Right forelimb (tissue), 1 donor: ENCODE measurements around the gene SECTM1.
"Not testable (repeated sequence)": the region's sequence is repeated elsewhere in the genome, so short reads cannot be mapped to it uniquely, and the experiment has no call there.

ENCODE experiments used
- DNase-seq: peaks from one replicate; pipeline ENCODE4 v3.0.0-alpha.2; 2018

Gene SECTM1

DNA sequence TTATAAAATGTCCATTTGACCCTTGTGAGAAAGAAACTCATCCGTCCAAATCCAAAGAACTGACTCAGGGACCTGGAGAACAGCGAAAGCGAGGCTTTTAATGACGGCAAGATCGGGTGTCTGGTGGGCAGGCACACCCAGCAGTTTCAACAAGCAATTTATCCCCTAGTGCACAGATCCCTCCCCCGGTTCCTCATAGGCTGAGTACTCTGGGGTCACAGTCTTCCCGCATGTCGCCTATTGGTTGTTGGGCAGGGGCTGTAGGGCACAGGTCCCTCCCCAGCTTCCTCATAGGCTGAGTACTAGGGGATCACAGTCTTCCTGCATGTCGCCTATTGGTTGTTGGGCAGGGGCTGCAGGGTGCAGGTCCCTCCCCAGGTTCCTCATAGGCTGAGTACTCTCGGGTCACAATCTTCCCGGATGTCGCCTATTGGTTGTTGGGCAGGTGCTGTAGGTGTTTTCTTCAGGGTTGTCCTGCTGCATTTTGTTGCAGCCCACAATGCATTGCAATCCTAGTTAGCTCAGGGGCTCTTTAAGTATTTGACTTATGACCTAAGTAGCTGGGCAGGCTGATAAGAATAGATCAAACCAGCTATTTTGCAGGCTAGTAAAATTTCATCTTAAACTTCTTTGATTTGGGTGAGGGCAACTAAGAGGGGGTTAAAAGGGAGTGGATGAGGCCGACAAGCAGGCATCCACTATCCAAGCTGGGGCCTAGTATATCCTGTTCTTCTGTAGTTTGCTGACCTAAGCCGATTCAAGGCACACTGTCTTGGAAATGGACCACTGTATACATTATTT, 34.4 kb upstream of the SECTM1 start:
- DNase-seq: no peak

DNA sequence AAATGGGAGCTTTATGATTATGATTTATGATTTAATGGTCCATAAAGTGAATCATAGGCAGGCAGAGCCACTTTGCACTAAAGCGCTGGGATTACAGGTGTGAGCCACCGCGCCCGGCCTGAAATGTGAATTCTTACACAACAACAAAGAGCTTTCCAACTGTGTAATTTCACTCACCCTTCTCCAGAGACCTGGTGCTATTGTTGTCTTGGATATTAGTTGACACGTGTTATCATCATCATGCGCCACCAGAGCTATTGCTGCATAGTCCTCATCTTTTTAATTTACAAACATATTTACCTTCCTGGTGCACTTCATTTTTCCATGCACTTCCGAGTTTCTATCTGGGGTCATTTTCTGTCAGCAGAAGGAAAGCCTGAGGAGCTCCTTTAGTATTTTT, 33.2 kb upstream of the SECTM1 start:
- no peak for DNase-seq

DNA sequence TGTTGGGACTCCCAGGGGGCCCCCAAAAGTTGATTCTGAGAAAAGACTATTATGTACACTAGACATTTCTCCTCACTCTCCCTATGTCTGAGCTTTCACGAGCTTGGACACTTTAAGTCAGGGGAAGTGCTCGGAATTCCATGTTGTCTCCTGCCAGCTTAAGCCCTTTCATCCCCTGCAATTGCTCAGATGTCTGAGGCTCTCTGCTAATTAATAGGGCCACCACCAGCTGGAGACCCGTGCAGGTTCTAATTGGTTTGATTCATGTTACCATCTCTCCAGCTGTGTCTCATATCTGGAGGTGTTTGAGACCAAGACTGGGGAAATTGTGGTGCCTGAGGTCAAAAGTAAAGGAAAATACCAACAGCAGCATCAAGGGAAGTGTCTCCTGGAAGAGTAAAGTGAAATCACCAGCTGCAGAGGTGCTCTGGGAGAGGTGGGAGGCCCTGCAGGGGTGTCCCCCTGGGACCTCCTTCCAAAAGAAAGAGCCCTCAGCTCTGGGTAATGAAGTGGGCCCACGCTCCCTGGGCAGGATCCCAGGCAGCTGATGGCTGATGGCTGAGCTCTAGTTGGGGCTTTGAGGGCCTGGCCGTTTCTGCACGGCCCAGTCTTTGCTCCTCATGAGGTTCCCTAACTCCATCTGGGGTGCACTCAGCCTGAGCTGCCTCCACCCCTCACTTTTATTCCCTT, 32.2 kb upstream of the SECTM1 start:
- no peak for DNase-seq

DNA sequence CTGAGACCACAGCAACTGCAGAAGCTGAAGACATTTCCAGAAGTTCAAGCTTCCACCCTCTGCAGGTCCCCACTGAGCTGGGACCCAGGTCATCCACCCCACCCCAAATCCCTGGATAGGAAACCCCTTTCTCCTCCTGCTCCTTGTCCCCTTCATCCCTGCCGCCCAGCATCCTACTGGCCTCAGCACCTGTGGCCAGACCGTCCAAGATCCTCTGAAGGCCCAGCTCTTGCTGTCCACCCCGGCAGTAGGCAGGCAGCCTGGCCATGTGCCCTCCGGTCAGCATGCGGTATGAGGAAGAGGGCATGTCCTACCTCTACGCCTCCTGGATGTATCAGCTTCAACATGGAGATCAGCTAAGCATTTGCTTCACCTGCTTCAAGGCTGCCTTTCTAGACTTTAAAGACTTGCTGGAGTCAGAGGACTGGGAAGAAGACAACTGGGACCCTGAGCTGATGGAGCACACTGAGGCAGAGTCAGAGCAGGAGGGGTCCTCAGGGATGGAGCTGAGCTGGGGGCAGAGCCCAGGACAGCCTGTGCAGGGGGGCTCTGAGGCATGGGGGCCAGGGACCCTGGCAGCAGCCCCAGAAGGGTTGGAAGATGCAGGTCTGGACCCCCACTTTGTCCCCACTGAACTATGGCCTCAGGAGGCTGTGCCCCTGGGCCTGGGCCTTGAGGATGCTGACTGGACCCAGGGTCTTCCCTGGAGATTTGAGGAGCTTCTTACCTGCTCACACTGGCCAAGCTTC, 28.5 kb upstream of the SECTM1 start:
- DNase-seq: no peak

DNA sequence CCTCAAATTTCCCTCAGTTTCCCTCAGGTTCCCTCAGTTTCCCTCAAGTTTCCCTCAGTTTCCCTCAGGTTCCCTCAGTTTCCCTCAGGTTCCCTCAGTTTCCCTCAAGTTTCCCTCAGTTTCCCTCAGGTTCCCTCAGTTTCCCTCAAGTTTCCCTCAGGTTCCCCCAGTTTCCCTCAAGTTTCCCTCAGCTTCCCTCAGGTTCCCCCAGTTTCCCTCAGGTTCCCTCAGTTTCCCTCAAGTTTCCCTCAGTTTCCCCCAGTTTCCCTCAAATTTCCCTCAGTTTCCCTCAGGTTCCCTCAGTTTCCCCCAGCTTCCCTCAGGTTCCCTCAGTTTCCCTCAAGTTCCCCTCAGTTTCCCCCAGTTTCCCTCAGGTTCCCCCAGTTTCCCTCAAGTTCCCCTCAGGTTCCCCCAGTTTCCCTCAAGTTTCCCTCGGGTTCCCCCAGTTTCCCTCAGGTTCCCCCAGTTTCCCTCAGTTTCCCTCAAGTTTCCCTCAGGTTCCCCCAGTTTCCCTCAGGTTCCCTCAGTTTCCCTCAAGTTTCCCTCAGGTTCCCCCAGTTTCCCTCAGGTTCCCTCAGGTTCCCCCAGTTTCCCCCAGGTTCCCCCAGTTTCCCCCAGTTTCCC, 26.0 kb upstream of the SECTM1 start:
- DNase-seq: not testable (repeated sequence)

DNA sequence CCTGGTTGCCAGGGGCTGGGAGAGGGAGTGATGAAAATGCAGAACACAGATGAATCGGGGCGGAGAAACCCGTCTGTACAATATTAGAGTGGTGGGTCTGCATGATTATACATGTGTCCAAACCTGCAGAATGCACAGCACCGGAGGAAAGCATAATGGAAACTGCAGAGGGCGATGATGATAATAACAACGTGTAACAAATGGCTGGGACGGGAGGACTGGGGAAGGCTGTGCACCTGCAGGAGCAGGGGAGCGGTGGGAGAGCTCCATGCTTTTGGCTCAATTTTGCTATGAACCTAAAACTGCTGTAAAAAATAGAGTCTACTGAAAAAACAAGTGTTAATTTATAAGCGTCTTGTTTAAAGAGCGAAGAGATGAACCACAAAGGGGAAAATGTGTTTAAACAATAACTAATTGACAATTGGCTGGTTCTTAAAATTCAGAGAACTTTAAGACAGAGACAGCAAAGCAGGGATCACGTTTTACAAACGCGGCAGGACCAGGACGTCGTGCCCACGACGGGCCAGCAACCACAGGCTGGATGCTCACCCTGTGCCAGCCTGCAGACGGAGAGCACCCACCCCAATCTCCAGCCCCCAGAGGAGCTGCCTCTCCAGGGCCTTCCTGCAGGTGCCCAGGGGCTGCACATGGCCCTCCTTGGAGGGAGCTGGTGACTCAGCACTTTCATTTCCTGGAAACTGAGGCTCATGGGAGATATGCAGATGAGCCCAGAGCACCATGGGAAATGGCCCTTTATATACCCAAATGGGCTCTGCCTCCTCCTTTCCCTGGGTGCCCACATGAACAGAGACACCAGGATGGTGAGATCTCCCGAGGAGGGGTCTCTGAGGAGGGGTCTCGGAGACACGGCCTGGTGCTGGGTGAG, 25.1 kb upstream of the SECTM1 start, which contains the start of gene TEX19:
TEX19 (plus strand) TSS at position 783 of the 886 bp plus-strand sequence. CDS start 2,904 bp downstream, outside the sequence.
- no peak for DNase-seq

DNA sequence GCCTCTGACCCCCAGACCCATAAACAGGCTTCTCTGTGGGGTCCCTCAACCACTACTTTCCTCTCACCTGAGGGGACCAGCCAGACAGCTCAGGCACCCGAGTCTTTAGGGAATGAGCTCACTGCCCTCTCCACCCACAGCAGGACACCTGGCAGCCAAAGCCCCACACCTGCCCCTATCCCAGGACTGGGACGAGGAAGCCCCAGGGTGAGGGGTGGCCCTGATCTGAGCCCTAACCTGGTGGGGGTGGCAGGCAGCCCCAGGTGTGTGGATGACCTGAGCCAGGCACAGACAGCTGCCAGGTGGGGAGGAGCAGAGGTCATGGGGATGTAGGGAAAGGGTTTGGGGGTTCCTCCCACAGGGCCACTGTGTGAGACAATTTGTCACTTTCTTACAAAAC, 23.8 kb upstream of the SECTM1 start:
- DNase-seq: no peak

DNA sequence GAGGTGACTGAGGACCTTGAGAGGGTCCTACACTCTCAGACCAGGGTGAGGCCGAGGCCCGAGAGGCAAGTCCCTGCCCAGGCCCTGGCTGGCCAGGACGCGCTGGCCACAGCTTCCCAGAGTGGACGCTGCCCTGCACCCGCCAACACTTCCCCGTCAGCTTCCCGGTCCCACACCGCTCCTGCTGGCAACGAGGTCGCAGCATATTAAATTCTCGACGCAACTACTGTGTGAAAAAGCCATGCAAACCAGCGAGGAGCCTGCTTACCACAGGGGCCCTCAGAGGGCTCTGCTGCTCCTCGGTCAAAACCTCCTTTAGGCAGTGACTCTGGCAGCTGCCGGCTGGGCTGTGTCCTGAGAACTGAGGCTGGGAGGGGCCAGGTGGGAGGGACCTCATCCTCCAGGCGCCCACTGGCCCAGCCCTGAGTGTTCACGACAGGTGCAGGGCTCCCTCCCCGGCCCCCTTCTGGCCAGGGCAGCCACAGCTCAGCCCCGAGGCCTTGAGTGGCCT, 23.3 kb upstream of the SECTM1 start:
- no peak for DNase-seq

DNA sequence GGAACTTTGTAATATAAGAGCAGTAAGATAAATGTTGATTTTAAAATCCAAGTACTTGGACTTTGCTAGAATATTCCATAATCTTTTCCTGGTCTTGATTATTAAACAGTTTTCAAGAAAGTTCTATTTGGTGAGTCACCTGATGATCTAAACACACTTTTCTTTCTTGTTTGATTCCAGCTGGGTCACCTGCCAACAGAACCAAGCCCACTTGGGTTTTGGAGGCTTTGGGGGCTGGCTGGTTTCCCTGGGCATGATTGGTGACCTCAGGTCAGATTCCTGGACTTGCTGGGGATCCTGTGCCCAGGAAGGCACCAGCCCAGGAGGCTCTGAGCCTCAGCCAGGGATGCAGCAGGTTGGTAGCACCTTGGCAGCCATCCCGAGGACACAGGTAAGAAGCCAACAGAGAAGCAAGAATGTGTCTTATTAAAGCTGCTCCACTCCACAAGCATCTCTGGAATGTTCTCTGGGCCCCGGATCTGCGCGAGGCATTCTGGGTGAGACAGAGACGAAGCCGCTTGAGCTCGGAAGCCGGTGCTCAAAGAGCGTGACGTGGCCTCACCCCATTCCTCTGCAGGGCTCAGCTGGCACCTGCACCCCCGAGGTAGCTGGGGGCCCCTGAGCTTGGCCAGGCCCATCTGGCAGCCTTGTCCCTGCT, 22.3 kb upstream of the SECTM1 start:
- DNase-seq: peak; percentile 70

DNA sequence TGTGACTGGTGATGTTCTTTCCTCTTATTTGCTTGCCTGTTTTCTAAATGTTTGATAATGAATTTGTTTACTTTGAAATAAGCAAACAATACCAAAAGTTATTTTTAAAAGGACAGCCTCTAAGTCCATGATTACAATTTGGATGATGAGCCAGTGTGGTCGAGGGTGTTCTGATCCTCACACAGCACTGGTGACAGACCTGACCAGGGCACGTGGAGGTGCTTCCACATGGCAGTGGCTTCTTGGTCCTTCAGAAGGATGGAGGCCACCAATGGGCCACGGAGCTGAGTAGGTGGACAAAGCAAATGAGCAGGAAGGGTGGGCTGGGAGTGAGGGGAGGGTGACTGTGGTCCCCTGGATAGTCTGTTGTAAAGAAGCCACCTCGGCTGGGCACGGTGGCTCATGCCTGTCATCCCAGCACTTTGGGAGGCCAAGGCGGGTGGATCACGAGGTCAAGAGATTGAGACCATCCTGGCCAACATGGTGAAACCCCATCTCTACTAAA, 21.3 kb upstream of the SECTM1 start:
- no peak for DNase-seq

DNA sequence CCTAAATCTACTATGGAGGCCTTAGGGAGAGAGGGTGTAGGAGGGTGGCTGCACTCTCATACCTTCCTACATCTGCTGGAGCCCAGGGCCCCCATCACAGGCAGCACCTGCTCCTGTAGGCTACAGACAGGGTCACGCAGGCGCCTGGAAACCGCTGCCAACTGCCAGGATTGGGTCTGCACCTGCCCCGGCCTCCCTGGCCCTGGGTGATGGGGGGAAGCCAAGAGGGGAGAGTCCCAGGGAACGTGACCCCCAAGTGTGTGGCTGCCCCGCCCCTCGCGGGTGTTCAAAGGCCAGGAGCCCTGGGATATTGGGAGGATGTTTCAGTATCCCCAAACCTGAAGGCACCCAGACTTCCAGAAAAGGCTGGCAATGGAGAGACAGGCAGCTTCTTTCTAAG, 19.9 kb upstream of the SECTM1 start:
- no peak for DNase-seq

DNA sequence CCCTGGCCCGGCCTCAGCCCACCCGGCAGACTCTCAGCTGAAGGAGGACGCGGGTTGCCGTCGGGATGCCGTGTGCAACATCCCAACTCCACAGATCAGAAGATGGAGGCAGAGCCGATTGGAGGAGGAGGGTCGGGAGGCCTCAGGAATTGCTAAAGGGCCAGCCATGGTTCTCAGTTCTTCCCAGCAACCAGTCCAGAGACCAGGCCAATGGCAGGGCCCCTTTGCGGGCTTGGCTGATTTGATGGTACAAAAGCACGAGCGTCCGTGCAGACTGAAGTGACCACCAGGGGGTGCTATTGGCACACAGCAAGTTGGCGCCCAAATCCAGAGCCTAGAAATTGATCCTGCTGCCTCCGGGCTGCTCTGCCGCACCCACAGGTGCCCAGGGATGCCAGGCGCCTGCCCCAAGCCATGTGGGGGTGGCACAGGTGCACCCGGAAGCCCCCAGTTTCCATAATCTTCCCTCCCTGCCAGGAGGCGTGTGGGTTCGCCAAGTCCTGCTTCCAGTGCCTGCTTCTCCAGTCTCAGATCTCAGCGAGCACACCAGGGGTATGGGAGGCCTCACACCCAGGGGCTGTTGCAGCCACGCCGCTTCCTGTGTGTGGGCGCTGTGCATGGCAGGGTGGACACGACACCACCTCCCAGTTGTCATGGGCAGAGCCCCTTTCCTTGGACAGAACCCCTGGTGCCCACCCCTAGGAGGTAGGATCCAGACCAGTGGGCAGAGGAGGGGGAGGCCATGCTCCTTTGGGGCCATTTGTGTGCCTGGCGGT, 18.3 kb upstream of the SECTM1 start:
- peak; percentile 92 for DNase-seq

DNA sequence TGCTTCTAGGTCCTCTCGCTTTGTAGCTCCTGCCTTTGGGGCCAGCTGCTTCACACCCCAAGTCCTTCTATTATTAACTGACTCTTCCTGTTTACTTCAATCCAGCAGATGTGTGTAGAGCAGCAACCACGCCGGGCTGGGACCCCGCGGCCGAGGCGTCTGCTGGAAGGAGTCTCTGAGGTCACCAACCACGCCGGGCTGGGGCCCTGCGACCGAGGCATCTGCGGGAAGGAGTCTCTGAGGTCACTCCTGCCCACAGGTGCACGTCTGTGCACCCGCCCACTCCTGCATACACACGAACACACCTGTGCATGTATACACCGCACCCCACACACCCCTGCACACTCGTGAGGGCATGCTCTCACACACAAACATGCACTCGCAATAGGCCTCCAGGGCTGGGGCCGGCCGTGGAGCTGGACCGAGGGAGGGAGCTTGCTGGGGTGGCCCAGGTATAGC, 17.7 kb upstream of the SECTM1 start:
- DNase-seq: no peak

DNA sequence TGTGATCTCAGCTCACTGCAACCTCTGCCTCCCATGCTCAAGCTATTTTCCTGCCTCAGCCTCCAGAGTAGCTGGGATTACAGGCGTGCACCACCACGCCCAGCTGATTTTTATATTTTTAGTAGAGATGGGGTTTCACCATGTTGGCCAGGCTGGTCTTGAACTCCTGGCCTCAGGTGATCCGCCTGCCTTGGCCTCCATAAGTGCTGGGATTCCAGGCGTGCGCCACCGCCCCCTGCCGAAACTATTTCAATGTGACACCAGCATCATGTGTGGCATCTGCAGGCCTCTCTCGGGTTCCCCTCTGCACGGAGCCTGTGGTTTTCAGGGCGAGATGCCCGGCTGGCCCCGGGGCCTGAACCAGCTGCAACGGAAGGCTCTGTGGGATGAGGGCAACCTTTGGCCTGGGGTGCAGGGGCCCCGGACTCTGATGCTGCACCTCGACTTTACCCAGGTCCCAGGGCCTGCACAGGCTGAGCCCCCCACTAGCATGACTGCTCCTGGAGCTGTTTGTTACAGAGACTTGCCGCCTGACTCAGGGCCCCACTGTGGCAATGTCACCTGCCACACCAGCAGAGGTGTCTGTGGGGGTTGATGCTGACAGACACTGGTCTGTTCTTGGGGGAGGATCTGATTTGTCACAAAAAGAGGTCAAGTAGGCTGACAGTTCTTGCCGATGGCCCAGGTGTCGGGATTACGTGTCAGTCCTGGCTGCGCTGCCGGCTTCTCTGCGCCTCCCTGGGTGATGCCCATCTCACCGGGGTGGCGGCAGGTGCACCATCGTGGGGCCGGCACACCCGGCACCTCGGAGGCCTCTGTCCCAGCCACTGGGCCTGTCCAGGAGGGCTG, 16.8 kb upstream of the SECTM1 start:
- no peak for DNase-seq

DNA sequence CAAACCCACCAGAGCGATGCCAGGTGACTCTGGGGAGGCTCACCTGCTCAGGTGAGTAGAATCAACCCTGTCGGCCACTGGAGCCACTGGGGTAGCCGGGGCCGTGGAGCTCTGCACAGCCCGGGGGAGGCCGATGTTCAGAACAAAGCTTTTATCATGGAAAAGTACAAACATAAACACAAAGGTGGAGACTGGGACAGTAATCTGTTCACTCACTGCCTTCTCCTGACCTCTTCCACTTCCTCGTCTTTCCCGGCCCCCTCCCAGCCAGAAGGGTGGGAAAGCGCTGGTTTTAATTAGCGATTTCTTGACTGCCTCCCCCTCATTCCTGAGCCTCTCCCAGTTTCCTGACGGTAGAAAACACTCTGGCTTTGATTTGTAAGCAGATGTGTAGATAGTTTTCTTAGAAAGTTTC, 15.7 kb upstream of the SECTM1 start:
- peak; percentile 55 for DNase-seq

DNA sequence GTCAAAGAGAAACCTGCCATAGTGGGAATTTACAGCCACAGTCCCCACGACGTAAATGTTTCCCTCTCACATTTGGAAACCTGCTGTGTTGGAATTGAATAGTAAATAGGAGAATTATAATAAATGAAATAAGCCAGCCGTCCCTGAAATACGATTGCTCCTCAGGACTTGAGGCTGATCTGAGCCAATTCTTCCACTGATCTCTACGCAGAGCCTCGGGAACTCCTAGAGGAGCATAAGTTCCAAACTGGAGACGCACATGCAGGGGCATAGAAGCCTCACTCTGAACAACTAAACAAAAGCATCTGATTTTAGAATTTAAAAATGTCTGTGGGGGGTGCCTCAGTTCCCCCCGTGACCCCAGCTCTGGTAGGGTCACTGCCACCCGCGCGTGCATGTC, 15.3 kb upstream of the SECTM1 start:
- no peak for DNase-seq

DNA sequence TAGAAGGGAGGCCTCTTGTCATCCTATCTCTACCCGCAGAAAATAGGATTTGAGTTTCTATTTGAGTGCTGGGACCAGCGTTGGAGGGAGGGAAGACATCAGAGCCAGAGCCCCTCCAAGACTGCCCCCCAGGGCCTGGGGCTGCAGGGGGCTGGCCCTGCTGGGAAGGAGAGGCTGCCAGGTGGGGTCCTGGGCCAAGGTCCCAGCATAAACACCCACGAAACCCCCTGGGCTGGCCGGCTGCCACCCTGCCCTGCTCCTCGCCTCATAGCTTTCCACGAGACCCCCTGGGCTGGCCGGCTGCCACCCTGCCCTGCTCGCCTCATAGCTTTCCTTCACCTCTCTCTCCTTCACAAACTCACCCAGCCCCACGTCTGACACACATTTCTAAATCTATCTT, 14.9 kb upstream of the SECTM1 start:
- peak; percentile 42 for DNase-seq

DNA sequence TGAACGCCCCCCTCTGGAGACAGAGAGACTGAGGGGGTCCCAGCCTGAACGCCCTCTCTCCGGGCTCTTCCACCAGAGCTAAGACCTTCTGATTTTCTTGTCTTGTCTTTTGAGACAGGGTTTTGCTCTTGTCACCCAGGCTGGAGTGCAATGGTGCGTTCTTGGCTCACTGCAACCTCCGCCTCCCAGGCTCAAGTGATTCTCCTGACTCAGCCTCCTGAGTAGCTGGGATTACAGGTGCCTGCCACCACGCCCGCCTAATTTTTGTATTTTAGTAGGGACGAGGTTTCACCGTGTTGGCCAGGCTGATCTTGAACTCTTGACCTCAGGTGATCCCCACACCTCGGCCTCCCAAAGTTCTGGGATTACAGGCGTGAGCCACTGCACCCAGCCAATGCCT, 14.4 kb upstream of the SECTM1 start:
- DNase-seq: not testable (repeated sequence)
